ENCODE measurements around the gene SPDYE2. TPM values are rescaled to one million over a fixed set of nuclear protein-coding genes. Genes with fewer than 3 reads are reported as not detected.
"Not testable (repeated sequence)": the region's sequence is repeated elsewhere in the genome, so short reads cannot be mapped to it uniquely, and the experiment has no call there.

Gene SPDYE2
- polyA plus RNA-seq, 5 donors = 2.9 to 14.3 (median 9.7) TPM

GRCh38 chr7:102599699-102600098, 48.7 kb downstream of the SPDYE2 start:
- DNase-seq = not testable (repeated sequence)

- not testable (repeated sequence) for DNase-seq
Measured at GRCh38 chr7:102602317-102602716, 51.3 kb downstream of the SPDYE2 start.

GRCh38 chr7:102604431-102605145, 53.6 kb downstream of the SPDYE2 start:
- not testable (repeated sequence) for DNase-seq

- DNase-seq = not testable (repeated sequence)
Measured at GRCh38 chr7:102606848-102607247, 55.8 kb downstream of the SPDYE2 start.

- not testable (repeated sequence) for DNase-seq
Measured at GRCh38 chr7:102609734-102610133, 58.7 kb downstream of the SPDYE2 start.

GRCh38 chr7:102610441-102610840, 59.4 kb downstream of the SPDYE2 start:
- not testable (repeated sequence) for DNase-seq

- not testable (repeated sequence) for DNase-seq
Measured at GRCh38 chr7:102611013-102611674, 60.1 kb downstream of the SPDYE2 start.

GRCh38 chr7:102611675-102612325, 60.8 kb downstream of the SPDYE2 start:
- DNase-seq = peak in 1 of 2 donors; percentile 11

Other genes starting within 250 kb of the SPDYE2 start
- 1 to 10 TPM; 2.0 to 8.6 (median 3.2) TPM for gene SPDYE6, start 194.8 kb upstream of the SPDYE2 start, polyA plus RNA-seq (ENCODE audit: insufficient read depth in 1 of 5, insufficient read length in 5 of 5, low replicate concordance in 1 of 5)
- gene PRKRIP1, start 154.9 kb upstream of the SPDYE2 start, polyA plus RNA-seq (ENCODE audit: insufficient read depth in 1 of 5, insufficient read length in 5 of 5, low replicate concordance in 1 of 5) = 10 to 100 TPM; 38.1 to 44.9 (median 42.2) TPM
- 10 to 100 TPM in 3 of 5 donors, 1 to 10 TPM in 2; 9.5 to 21.5 (median 10.5) TPM for gene ORAI2, start 117.7 kb upstream of the SPDYE2 start, polyA plus RNA-seq (ENCODE audit: insufficient read depth in 1 of 5, insufficient read length in 5 of 5, low replicate concordance in 1 of 5)
- gene ALKBH4, start 86.4 kb upstream of the SPDYE2 start, polyA plus RNA-seq (ENCODE audit: insufficient read depth in 1 of 5, insufficient read length in 5 of 5, low replicate concordance in 1 of 5) = 10 to 100 TPM in 4 of 5 donors, 1 to 10 TPM in 1; 9.2 to 15.1 (median 11.5) TPM
- 10 to 100 TPM; 11.6 to 24.6 (median 16.4) TPM for gene LRWD1, start 86.2 kb upstream of the SPDYE2 start, polyA plus RNA-seq (ENCODE audit: insufficient read depth in 1 of 5, insufficient read length in 5 of 5, low replicate concordance in 1 of 5)
- 10 to 100 TPM; 22.2 to 38.5 (median 27.3) TPM for gene POLR2J, start 72.3 kb upstream of the SPDYE2 start, polyA plus RNA-seq (ENCODE audit: insufficient read depth in 1 of 5, insufficient read length in 5 of 5, low replicate concordance in 1 of 5)
- gene RASA4B, start 33.4 kb upstream of the SPDYE2 start, polyA plus RNA-seq (ENCODE audit: insufficient read depth in 1 of 5, insufficient read length in 5 of 5, low replicate concordance in 1 of 5) = 10 to 100 TPM in 1 of 5 donors, 1 to 10 TPM in 4; 2.4 to 12.2 (median 5.5) TPM
- gene UPK3BL2, start 7.5 kb upstream of the SPDYE2 start, polyA plus RNA-seq (ENCODE audit: insufficient read depth in 1 of 5, insufficient read length in 5 of 5, low replicate concordance in 1 of 5) = 10 to 100 TPM; 12.7 to 19.7 (median 16.6) TPM
- gene POLR2J3, start 21.4 kb downstream of the SPDYE2 start, polyA plus RNA-seq (ENCODE audit: insufficient read depth in 1 of 5, insufficient read length in 5 of 5, low replicate concordance in 1 of 5) = 100 to 1,000 TPM in 2 of 5 donors, 10 to 100 TPM in 3; 72.1 to 109 (median 94.3) TPM
- gene RASA4, start 65.5 kb downstream of the SPDYE2 start, polyA plus RNA-seq (ENCODE audit: insufficient read depth in 1 of 5, insufficient read length in 5 of 5, low replicate concordance in 1 of 5) = 10 to 100 TPM; 12.9 to 34.7 (median 29.6) TPM
- 10 to 100 TPM; 11.3 to 41.4 (median 21.5) TPM for gene UPK3BL1, start 91.6 kb downstream of the SPDYE2 start, polyA plus RNA-seq (ENCODE audit: insufficient read depth in 1 of 5, insufficient read length in 5 of 5, low replicate concordance in 1 of 5)
- gene SPDYE2B, start 99.1 kb downstream of the SPDYE2 start, polyA plus RNA-seq (ENCODE audit: insufficient read depth in 1 of 5, insufficient read length in 5 of 5, low replicate concordance in 1 of 5) = 1 to 10 TPM; 1.2 to 3.1 (median 2.0) TPM
- 1 to 10 TPM in 4 of 5 donors, under 1 TPM in 1; 0.53 to 4.8 (median 2.9) TPM for gene POLR2J2, start 120.4 kb downstream of the SPDYE2 start, polyA plus RNA-seq (ENCODE audit: insufficient read depth in 1 of 5, insufficient read length in 5 of 5, low replicate concordance in 1 of 5)
- 10 to 100 TPM in 4 of 5 donors, 1 to 10 TPM in 1; 8.2 to 14.1 (median 13.5) TPM for gene FAM185A, start 197.8 kb downstream of the SPDYE2 start, polyA plus RNA-seq (ENCODE audit: insufficient read depth in 1 of 5, insufficient read length in 5 of 5, low replicate concordance in 1 of 5)